ENCODE results near the gene COL8A1.

The COL8A1 gene

DNA sequence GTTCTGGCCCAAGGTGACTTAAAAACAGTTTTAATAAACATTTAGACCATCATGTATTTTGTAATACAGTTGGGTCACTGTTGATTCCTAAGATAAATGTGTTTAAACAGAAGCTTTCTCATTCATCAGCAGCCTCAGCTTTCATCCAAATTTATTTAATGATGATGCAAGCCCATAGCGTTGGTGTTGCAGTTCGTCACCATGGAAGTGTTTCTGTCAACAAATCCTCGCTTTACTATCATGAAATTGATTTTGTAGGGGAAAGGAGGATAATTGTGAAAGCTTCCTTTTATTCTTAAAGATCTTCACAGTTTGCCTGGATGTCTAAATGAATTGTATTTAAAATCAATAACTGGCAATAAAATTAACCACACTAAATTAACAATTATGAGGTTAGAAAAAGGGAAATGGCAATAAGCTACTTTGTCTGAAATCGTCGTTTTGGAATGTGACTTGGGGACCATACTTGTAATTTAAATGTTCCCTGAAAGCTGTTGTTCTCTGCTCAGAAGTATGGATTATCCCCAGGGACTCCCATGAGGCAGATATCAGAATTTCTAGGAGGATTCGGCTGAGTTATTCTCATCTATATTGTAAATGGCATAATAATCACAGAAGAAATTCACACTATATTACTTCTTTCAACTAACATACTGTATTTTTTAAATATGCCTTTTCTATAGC, 208.2 kb downstream of the COL8A1 start:
- DNase-seq (ENCODE audit: low read depth): peak; percentile 87
- H3K4me3 ChIP-seq (ENCODE audit: control insufficient read depth, low read depth, low read length): no peak overlapping the region

DNA sequence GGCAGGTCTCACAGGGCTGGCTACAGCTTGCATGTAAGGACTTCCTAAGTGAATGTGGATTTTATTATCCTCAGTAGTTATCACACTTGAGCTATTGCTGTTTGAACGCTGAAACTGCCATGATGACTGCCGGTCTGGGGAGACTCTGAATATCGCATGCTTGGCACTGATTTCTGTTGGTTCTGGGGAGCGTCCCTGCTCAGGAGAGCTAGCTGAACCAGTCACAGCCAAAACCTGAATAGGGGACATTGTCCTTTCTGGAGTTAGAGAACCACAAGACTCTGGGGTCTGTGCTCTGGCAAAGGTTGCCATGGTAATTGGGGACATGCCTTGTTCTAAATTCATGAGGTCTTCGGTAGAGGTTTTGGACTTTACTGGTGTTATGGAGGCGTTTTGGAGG, 210.0 kb downstream of the COL8A1 start:
- no peak overlapping the region for H3K4me3 ChIP-seq (ENCODE audit: control insufficient read depth, low read depth, low read length)
- no peak for DNase-seq (ENCODE audit: low read depth)
- TF ChIP-seq, protein P1, sequence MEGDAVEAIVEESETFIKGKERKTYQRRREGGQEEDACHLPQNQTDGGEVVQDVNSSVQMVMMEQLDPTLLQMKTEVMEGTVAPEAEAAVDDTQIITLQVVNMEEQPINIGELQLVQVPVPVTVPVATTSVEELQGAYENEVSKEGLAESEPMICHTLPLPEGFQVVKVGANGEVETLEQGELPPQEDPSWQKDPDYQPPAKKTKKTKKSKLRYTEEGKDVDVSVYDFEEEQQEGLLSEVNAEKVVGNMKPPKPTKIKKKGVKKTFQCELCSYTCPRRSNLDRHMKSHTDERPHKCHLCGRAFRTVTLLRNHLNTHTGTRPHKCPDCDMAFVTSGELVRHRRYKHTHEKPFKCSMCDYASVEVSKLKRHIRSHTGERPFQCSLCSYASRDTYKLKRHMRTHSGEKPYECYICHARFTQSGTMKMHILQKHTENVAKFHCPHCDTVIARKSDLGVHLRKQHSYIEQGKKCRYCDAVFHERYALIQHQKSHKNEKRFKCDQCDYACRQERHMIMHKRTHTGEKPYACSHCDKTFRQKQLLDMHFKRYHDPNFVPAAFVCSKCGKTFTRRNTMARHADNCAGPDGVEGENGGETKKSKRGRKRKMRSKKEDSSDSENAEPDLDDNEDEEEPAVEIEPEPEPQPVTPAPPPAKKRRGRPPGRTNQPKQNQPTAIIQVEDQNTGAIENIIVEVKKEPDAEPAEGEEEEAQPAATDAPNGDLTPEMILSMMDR (conservative IDR thresholded peaks at IDR 0.05; ENCODE audit: control insufficient read depth, insufficient read depth, low read depth, low read length): no peak

More for the DNA sequence above, 208.2 kb downstream of the COL8A1 start:
- TF ChIP-seq, protein P1 (conservative IDR thresholded peaks at IDR 0.05; ENCODE audit: control insufficient read depth, insufficient read depth, low read depth, low read length): no peak

Data from fibroblast of mammary gland (primary cell).